Measurements from ENCODE around the gene DHX57.
"Not testable (repeated sequence)": the region's sequence is repeated elsewhere in the genome, so short reads cannot be mapped to it uniquely, and the experiment has no call there.

The DHX57 gene

GRCh38 chr2:38830526-38831159 is 45.1 kb downstream of the DHX57 start:
- DNase-seq: no peak
- in situ Hi-C loops (cut with HindIII; ENCODE audit: low pct_ligation_motif_present, low sequenced_read_pairs): no loop called here
- Histone ChIP-seq H3K27ac (no peak overlapping the region), H3K4me3 (ENCODE audit: low read depth, low read length) (no peak overlapping the region), H3K36me3 (replicated peaks) (peaks cover 10% of the 10 kb centered on the region), H3K27me3 (replicated peaks) (no peaks in the 10 kb centered on the region)
- no peak for TF ChIP-seq CTCF (IDR thresholded peaks at IDR 0.05; ENCODE audit: low read depth, low read length, missing control alignments)

- Histone ChIP-seq H3K27ac (no peak overlapping the region), H3K4me3 (ENCODE audit: low read depth, low read length) (no peak overlapping the region), H3K36me3 (replicated peaks) (peaks cover 13% of the 10 kb centered on the region), H3K27me3 (replicated peaks) (no peaks in the 10 kb centered on the region)
- in situ Hi-C loops (cut with HindIII; ENCODE audit: low pct_ligation_motif_present, low sequenced_read_pairs): no loop called here
- no peak for DNase-seq
- TF ChIP-seq CTCF (IDR thresholded peaks at IDR 0.05; ENCODE audit: low read depth, low read length, missing control alignments): no peak
These were observed 45.8 kb downstream of the DHX57 start for GRCh38 chr2:38829971-38830370.

DNA sequence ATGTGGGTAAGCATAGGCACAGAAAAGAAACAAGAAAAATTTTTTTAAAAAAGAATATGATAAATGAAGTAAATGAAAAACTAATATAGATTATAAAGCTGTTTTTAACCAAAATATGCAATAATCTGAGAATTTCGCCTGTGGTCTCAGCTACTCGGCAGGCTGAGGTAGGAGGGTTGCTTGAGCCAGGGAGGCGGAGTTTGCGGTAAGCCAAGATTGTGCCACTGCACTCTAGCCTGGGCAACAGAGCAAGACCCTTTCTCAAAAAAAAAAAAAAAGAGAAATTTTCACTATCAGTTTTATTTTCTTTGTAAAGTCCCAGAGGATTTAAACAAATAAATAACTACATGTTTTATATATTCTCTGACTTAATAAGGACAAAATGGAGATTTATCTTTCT is 47.3 kb downstream of the DHX57 start:
- DNase-seq: no peak
- H3K27ac ChIP-seq: no peak overlapping the region
- H3K27me3 ChIP-seq (replicated peaks): no peaks in the 10 kb centered on the region
- TF ChIP-seq CTCF (IDR thresholded peaks at IDR 0.05; ENCODE audit: low read depth, low read length, missing control alignments): no peak
- in situ Hi-C loops (cut with HindIII; ENCODE audit: low pct_ligation_motif_present, low sequenced_read_pairs): no loop called here
- H3K4me3 ChIP-seq (ENCODE audit: low read depth, low read length): no peak overlapping the region
- peaks cover 16% of the 10 kb centered on the region for H3K36me3 ChIP-seq (replicated peaks)

- H3K27me3 ChIP-seq (replicated peaks); in situ Hi-C loops (cut with HindIII; ENCODE audit: low pct_ligation_motif_present, low sequenced_read_pairs); H3K4me3 ChIP-seq (ENCODE audit: low read depth, low read length): not testable (repeated sequence)
- Histone ChIP-seq H3K27ac (peak overlapping the region; percentile 68), H3K36me3 (replicated peaks) (peaks cover 18% of the 10 kb centered on the region)
- DNase-seq: peak; percentile 67
These were observed 48.1 kb downstream of the DHX57 start for GRCh38 chr2:38827539-38828145.

- DNase-seq: no peak
- TF ChIP-seq CTCF (IDR thresholded peaks at IDR 0.05; ENCODE audit: low read depth, low read length, missing control alignments): no peak
- in situ Hi-C loops (cut with HindIII; ENCODE audit: low pct_ligation_motif_present, low sequenced_read_pairs): no loop called here
- H3K27ac ChIP-seq: no peak overlapping the region
- peaks cover 18% of the 10 kb centered on the region for H3K36me3 ChIP-seq (replicated peaks)
- no peaks in the 10 kb centered on the region for H3K27me3 ChIP-seq (replicated peaks)
- no peak overlapping the region for H3K4me3 ChIP-seq (ENCODE audit: low read depth, low read length)
These were observed 49.8 kb downstream of the DHX57 start for GRCh38 chr2:38825956-38826355.

GRCh38 chr2:38824906-38825305 is 50.8 kb downstream of the DHX57 start:
- no peak for DNase-seq
- H3K27ac ChIP-seq: no peak overlapping the region
- TF ChIP-seq CTCF (IDR thresholded peaks at IDR 0.05; ENCODE audit: low read depth, low read length, missing control alignments): no peak
- H3K27me3 ChIP-seq (replicated peaks): no peaks in the 10 kb centered on the region
- in situ Hi-C loops (cut with HindIII; ENCODE audit: low pct_ligation_motif_present, low sequenced_read_pairs): no loop called here
- H3K4me3 ChIP-seq (ENCODE audit: low read depth, low read length): no peak overlapping the region
- peaks cover 18% of the 10 kb centered on the region for H3K36me3 ChIP-seq (replicated peaks)

Measured in brain microvascular endothelial cell (primary cell).